ENCODE measurements around the gene MLLT3. TPM values are rescaled to one million over a fixed set of nuclear protein-coding genes. Genes with fewer than 3 reads are reported as not detected.

Gene MLLT3
- total RNA-seq, 2 donors from 2014 or later, result 37.2 to 47.1 TPM

GRCh38 chr9:20528253-20528652 is 94.0 kb downstream of the MLLT3 start:
- H3K9me3 ChIP-seq (ENCODE audit: control insufficient read depth, low read length, poor library complexity, severe bottlenecking), result no peaks in the 10 kb centered on the region
- Mint-ChIP-seq H3K4me1 (peaks cover 52% of the 10 kb centered on the region), H3K27ac (peak overlapping the region; percentile 6), H3K4me3 (no peak overlapping the region), H3K27me3 (no peaks in the 10 kb centered on the region), H3K36me3 (ENCODE audit: low read depth) (no peaks in the 10 kb centered on the region)
- ATAC-seq (no peak), DNase-seq (no peak)

GRCh38 chr9:20526500-20527319 is 95.6 kb downstream of the MLLT3 start:
- H3K9me3 ChIP-seq (ENCODE audit: control insufficient read depth, low read length, poor library complexity, severe bottlenecking), result no peaks in the 10 kb centered on the region
- DNase-seq (no peak), ATAC-seq (peak; percentile 49)
- Mint-ChIP-seq H3K27me3 (no peaks in the 10 kb centered on the region), H3K4me3 (no peak overlapping the region), H3K27ac (peak overlapping the region; percentile 67), H3K4me1 (peaks cover 51% of the 10 kb centered on the region), H3K36me3 (ENCODE audit: low read depth) (peaks cover under 1% of the 10 kb centered on the region)

- Mint-ChIP-seq H3K36me3 (ENCODE audit: low read depth) (peaks cover 2% of the 10 kb centered on the region), H3K27ac (peak overlapping the region; percentile 61), H3K4me1 (peaks cover 48% of the 10 kb centered on the region), H3K27me3 (no peaks in the 10 kb centered on the region), H3K4me3 (no peak overlapping the region)
- ATAC-seq (no peak), DNase-seq (no peak)
- H3K9me3 ChIP-seq (ENCODE audit: control insufficient read depth, low read length, poor library complexity, severe bottlenecking), result no peaks in the 10 kb centered on the region
These were observed 97.5 kb downstream of the MLLT3 start for GRCh38 chr9:20524776-20525175.

GRCh38 chr9:20518737-20519136 is 103.6 kb downstream of the MLLT3 start:
- Mint-ChIP-seq H3K27me3 (no peaks in the 10 kb centered on the region), H3K4me1 (peaks cover 32% of the 10 kb centered on the region), H3K4me3 (no peak overlapping the region), H3K27ac (no peak overlapping the region), H3K36me3 (ENCODE audit: low read depth) (peaks cover 2% of the 10 kb centered on the region)
- DNase-seq (no peak), ATAC-seq (no peak)
- no peaks in the 10 kb centered on the region for H3K9me3 ChIP-seq (ENCODE audit: control insufficient read depth, low read length, poor library complexity, severe bottlenecking)

GRCh38 chr9:20513126-20513913 is 109.0 kb downstream of the MLLT3 start:
- no peak overlapping the region for H3K4me3 Mint-ChIP-seq
- H3K4me1 Mint-ChIP-seq, result peaks cover 47% of the 10 kb centered on the region
- peak overlapping the region; percentile 84 for H3K27ac Mint-ChIP-seq
- no peaks in the 10 kb centered on the region for H3K9me3 ChIP-seq (ENCODE audit: control insufficient read depth, low read length, poor library complexity, severe bottlenecking)
- no peak for ATAC-seq
- no peak for DNase-seq
- no peaks in the 10 kb centered on the region for H3K27me3 Mint-ChIP-seq
- peaks cover 5% of the 10 kb centered on the region for H3K36me3 Mint-ChIP-seq (ENCODE audit: low read depth)

GRCh38 chr9:20512636-20513035 is 109.7 kb downstream of the MLLT3 start:
- Mint-ChIP-seq H3K36me3 (ENCODE audit: low read depth) (peaks cover 5% of the 10 kb centered on the region), H3K27me3 (no peaks in the 10 kb centered on the region), H3K4me3 (no peak overlapping the region), H3K4me1 (peaks cover 51% of the 10 kb centered on the region), H3K27ac (no peak overlapping the region)
- no peak for DNase-seq
- H3K9me3 ChIP-seq (ENCODE audit: control insufficient read depth, low read length, poor library complexity, severe bottlenecking), result no peaks in the 10 kb centered on the region
- no peak for ATAC-seq

- Mint-ChIP-seq H3K4me1 (peaks cover 53% of the 10 kb centered on the region), H3K27ac (no peak overlapping the region), H3K4me3 (no peak overlapping the region), H3K27me3 (no peaks in the 10 kb centered on the region), H3K36me3 (ENCODE audit: low read depth) (peaks cover 5% of the 10 kb centered on the region)
- no peaks in the 10 kb centered on the region for H3K9me3 ChIP-seq (ENCODE audit: control insufficient read depth, low read length, poor library complexity, severe bottlenecking)
- DNase-seq, result no peak
- ATAC-seq, result no peak
These were observed 110.2 kb downstream of the MLLT3 start for GRCh38 chr9:20512106-20512505.

GRCh38 chr9:20511686-20512085 is 110.6 kb downstream of the MLLT3 start:
- peaks cover 53% of the 10 kb centered on the region for H3K4me1 Mint-ChIP-seq
- H3K4me3 Mint-ChIP-seq, result no peak overlapping the region
- no peak for ATAC-seq

GRCh38 chr9:20509466-20509865 is 112.8 kb downstream of the MLLT3 start:
- H3K27me3 Mint-ChIP-seq, result no peaks in the 10 kb centered on the region
- ATAC-seq (no peak), DNase-seq (no peak)
- H3K9me3 ChIP-seq (ENCODE audit: control insufficient read depth, low read length, poor library complexity, severe bottlenecking), result no peaks in the 10 kb centered on the region
- peaks cover 5% of the 10 kb centered on the region for H3K36me3 Mint-ChIP-seq (ENCODE audit: low read depth)
- H3K27ac Mint-ChIP-seq, result no peak overlapping the region
- H3K4me3 Mint-ChIP-seq, result no peak overlapping the region
- peaks cover 58% of the 10 kb centered on the region for H3K4me1 Mint-ChIP-seq

More at GRCh38 chr9:20511686-20512085, 110.6 kb downstream of the MLLT3 start:
- Mint-ChIP-seq H3K36me3 (ENCODE audit: low read depth) (peaks cover 5% of the 10 kb centered on the region), H3K27ac (no peak overlapping the region), H3K27me3 (no peaks in the 10 kb centered on the region)
- no peaks in the 10 kb centered on the region for H3K9me3 ChIP-seq (ENCODE audit: control insufficient read depth, low read length, poor library complexity, severe bottlenecking)
- no peak for DNase-seq

GRCh38 chr9:20508242-20508641 is 114.1 kb downstream of the MLLT3 start:
- H3K27me3 Mint-ChIP-seq, result no peaks in the 10 kb centered on the region
- H3K9me3 ChIP-seq (ENCODE audit: control insufficient read depth, low read length, poor library complexity, severe bottlenecking), result no peaks in the 10 kb centered on the region
- no peak for DNase-seq
- peaks cover 4% of the 10 kb centered on the region for H3K36me3 Mint-ChIP-seq (ENCODE audit: low read depth)
- ATAC-seq, result peak; percentile 40
- H3K4me1 Mint-ChIP-seq, result peaks cover 53% of the 10 kb centered on the region
- H3K27ac Mint-ChIP-seq, result peak overlapping the region; percentile 92
- peak overlapping the region; percentile 36 for H3K4me3 Mint-ChIP-seq

- Mint-ChIP-seq H3K36me3 (ENCODE audit: low read depth) (peaks cover 2% of the 10 kb centered on the region), H3K4me3 (no peak overlapping the region), H3K27ac (peak overlapping the region; percentile 92), H3K4me1 (peaks cover 50% of the 10 kb centered on the region), H3K27me3 (no peaks in the 10 kb centered on the region)
- no peaks in the 10 kb centered on the region for H3K9me3 ChIP-seq (ENCODE audit: control insufficient read depth, low read length, poor library complexity, severe bottlenecking)
- ATAC-seq (no peak), DNase-seq (no peak)
These were observed 114.9 kb downstream of the MLLT3 start for GRCh38 chr9:20507431-20507830.

GRCh38 chr9:20506099-20506900 is 116.0 kb downstream of the MLLT3 start:
- Mint-ChIP-seq H3K27me3 (no peaks in the 10 kb centered on the region), H3K27ac (peak overlapping the region; percentile 41), H3K4me3 (no peak overlapping the region), H3K36me3 (ENCODE audit: low read depth) (peaks cover 2% of the 10 kb centered on the region), H3K4me1 (peaks cover 41% of the 10 kb centered on the region)
- no peak for DNase-seq
- H3K9me3 ChIP-seq (ENCODE audit: control insufficient read depth, low read length, poor library complexity, severe bottlenecking), result no peaks in the 10 kb centered on the region
- no peak for ATAC-seq

GRCh38 chr9:20505574-20505973 is 116.7 kb downstream of the MLLT3 start:
- Mint-ChIP-seq H3K4me1 (peaks cover 43% of the 10 kb centered on the region), H3K27me3 (no peaks in the 10 kb centered on the region), H3K27ac (peak overlapping the region; percentile 41), H3K36me3 (ENCODE audit: low read depth) (peaks cover 2% of the 10 kb centered on the region), H3K4me3 (no peak overlapping the region)
- no peaks in the 10 kb centered on the region for H3K9me3 ChIP-seq (ENCODE audit: control insufficient read depth, low read length, poor library complexity, severe bottlenecking)
- ATAC-seq (no peak), DNase-seq (no peak)
